SK-N-SH treated with all-trans-retinoic acid at 6 μM for 48 hours (cell line): ENCODE results near the gene SPATS2L.

Experiments
- ARNTL ChIP-seq: fragments of 450-650 bp; formaldehyde crosslinking; IDR thresholded peaks from 2 replicates; pipeline ENCODE4 v1.5.0; 2020; ENCODE audit warnings: low read depth, mild to moderate bottlenecking, moderate library complexity, borderline replicate concordance
- ESRRG ChIP-seq: fragments of 250-450 bp; sonication (Bioruptor Pico); IDR thresholded peaks from 2 replicates; pipeline ENCODE4 v1.6.1; 2021; ENCODE audit warnings: mild to moderate bottlenecking
- PATZ1 ChIP-seq: fragments of 250-450 bp; sonication (Bioruptor Pico); IDR thresholded peaks from 2 replicates; pipeline ENCODE4 v1.8.0; 2020; ENCODE audit warnings: mild to moderate bottlenecking, moderate library complexity, borderline replicate concordance
- RARB ChIP-seq: fragments of 250-450 bp; sonication (Bioruptor Pico); IDR thresholded peaks from 2 replicates; pipeline ENCODE4 v1.8.0; 2021; ENCODE audit warnings: mild to moderate bottlenecking, moderate library complexity
- TOX ChIP-seq: fragments of 250-450 bp; sonication (Bioruptor Pico); IDR thresholded peaks from 2 replicates; pipeline ENCODE4 v1.8.0; 2021; ENCODE audit warnings: mild to moderate bottlenecking, moderate library complexity, borderline replicate concordance
- ZNF565 ChIP-seq: fragments of 450-650 bp; formaldehyde crosslinking; conservative IDR thresholded peaks from 2 replicates; pipeline ENCODE4 v1.5.0; 2020; ENCODE audit warnings: low read depth, mild to moderate bottlenecking, moderate library complexity
- TF ChIP-seq, protein P1 (sequence below): fragments of 250-450 bp; sonication (Bioruptor Pico); IDR thresholded peaks from 2 replicates; pipeline ENCODE4 v1.5.1; 2020; ENCODE audit warnings: low read depth, mild to moderate bottlenecking, moderate library complexity
- TF ChIP-seq, protein P2 (sequence below): fragments of 250-450 bp; sonication (Bioruptor Pico); IDR thresholded peaks from 2 replicates; pipeline ENCODE4 v1.5.0; 2020; ENCODE audit warnings: mild to moderate bottlenecking, moderate library complexity

- no peak for TF ChIP-seq RARB (CRISPR knock-in tag)
- no peak for TF ChIP-seq ARNTL (CRISPR knock-in tag)
- no peak for TF ChIP-seq ESRRG (CRISPR knock-in tag)
- TF ChIP-seq ZNF565 (CRISPR knock-in tag) = no peak
- TF ChIP-seq, protein P1, sequence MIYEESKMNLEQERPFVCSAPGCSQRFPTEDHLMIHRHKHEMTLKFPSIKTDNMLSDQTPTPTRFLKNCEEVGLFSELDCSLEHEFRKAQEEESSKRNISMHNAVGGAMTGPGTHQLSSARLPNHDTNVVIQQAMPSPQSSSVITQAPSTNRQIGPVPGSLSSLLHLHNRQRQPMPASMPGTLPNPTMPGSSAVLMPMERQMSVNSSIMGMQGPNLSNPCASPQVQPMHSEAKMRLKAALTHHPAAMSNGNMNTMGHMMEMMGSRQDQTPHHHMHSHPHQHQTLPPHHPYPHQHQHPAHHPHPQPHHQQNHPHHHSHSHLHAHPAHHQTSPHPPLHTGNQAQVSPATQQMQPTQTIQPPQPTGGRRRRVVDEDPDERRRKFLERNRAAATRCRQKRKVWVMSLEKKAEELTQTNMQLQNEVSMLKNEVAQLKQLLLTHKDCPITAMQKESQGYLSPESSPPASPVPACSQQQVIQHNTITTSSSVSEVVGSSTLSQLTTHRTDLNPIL = no peak
- TF ChIP-seq, protein P2, sequence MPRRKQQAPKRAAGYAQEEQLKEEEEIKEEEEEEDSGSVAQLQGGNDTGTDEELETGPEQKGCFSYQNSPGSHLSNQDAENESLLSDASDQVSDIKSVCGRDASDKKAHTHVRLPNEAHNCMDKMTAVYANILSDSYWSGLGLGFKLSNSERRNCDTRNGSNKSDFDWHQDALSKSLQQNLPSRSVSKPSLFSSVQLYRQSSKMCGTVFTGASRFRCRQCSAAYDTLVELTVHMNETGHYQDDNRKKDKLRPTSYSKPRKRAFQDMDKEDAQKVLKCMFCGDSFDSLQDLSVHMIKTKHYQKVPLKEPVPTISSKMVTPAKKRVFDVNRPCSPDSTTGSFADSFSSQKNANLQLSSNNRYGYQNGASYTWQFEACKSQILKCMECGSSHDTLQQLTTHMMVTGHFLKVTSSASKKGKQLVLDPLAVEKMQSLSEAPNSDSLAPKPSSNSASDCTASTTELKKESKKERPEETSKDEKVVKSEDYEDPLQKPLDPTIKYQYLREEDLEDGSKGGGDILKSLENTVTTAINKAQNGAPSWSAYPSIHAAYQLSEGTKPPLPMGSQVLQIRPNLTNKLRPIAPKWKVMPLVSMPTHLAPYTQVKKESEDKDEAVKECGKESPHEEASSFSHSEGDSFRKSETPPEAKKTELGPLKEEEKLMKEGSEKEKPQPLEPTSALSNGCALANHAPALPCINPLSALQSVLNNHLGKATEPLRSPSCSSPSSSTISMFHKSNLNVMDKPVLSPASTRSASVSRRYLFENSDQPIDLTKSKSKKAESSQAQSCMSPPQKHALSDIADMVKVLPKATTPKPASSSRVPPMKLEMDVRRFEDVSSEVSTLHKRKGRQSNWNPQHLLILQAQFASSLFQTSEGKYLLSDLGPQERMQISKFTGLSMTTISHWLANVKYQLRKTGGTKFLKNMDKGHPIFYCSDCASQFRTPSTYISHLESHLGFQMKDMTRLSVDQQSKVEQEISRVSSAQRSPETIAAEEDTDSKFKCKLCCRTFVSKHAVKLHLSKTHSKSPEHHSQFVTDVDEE = no peak
- no peak for TF ChIP-seq PATZ1 (CRISPR knock-in tag)
- TF ChIP-seq TOX (CRISPR knock-in tag) = no peak
These were observed 8.6 kb downstream of the SPATS2L start for GRCh38 chr2:200314976-200315567.
